Body of pancreas (tissue), 4 donors: Measurements from ENCODE around the gene GPR155. TPM values are rescaled to one million over a fixed set of nuclear protein-coding genes. Genes with fewer than 3 reads are reported as not detected.

ENCODE experiments used
- ATAC-seq: fragments of 150-250 bp; one replicate; pipeline ENCODE4 v1.9.1; 2016
- DNase-seq, 4 donors: peaks; one replicate each; pipeline ENCODE4 v3.0.0-alpha.2; 2019
- H3K27ac ChIP-seq, 4 donors: fragments of 200-600 bp; sonication (generic); 1 replicate in 3 of 4; 2 replicates in 1 of 4; pipeline versions ENCODE4 v1.5.1 to v1.6.1; 2016 to 2019; ENCODE audit warnings: mild to moderate bottlenecking in 1 of 4, mixed read lengths in 1 of 4, moderate library complexity in 1 of 4
- H3K27me3 ChIP-seq, 2 donors: fragments of 200-600 bp; sonication (generic); one replicate each; pipeline ENCODE4 v1.6.0; 2016; ENCODE audit warnings: mild to moderate bottlenecking in 1 of 2
- H3K36me3 ChIP-seq, 2 donors: fragments of 200-600 bp; sonication (generic); replicated peaks in 1 of 2; 2 replicates each; pipeline ENCODE4 v1.5.1; 2016; ENCODE audit warnings: low read depth in 2 of 2; ENCODE audit not compliant: insufficient read depth in 1 of 2
- H3K4me1 ChIP-seq: fragments of 200-600 bp; sonication (generic); one replicate; pipeline ENCODE4 v1.6.0; 2016
- H3K4me3 ChIP-seq, 2 donors: fragments of 200-600 bp; sonication (generic); 1 replicate in 1 of 2; 2 replicates in 1 of 2; pipeline ENCODE4 v1.5.1; 2016 to 2019
- H3K9me3 ChIP-seq, 3 donors: fragments of 200-600 bp; sonication (generic); 1 replicate in 2 of 3; 2 replicates in 1 of 3; pipeline ENCODE4 v1.5.1; 2016
- CTCF ChIP-seq, 7 experiments: fragments of 450-650 bp in 4 of 7; fragments of 200-600 bp in 3 of 7; sonication (generic) in 3 of 7; IDR thresholded peaks; one replicate each; pipeline ENCODE4 v1.5.1; 2016 to 2019; ENCODE audit warnings: antibody characterized with exemption in 7 of 7
- POLR2A ChIP-seq, 3 donors: fragments of 450-650 bp; IDR thresholded peaks; one replicate each; pipeline ENCODE4 v1.6.1; 2016; ENCODE audit warnings: antibody characterized with exemption in 3 of 3, mild to moderate bottlenecking in 2 of 3
- WGBS, 2 donors: methylation state at CpG; one replicate each; pipeline ENCODE4 v1.1.5; 2017; 5-methylcytosine and 5-hydroxymethylcytosine counted together
- intact Hi-C: fragments of 100-400 bp; cut with DNase I; formaldehyde crosslinking; loops from one replicate; pipeline ENCODE4 v1.15.1; 2023
- total RNA-seq, 2 donors: library from RNA; depleted of rRNA; stranded (reverse); fragments of >200 nt; gene quantifications; one replicate each; pipeline ENCODE4 v1.1.0, GENCODE V29; 2016

Gene GPR155
- 1 to 10 TPM; 4.6 to 8.6 TPM for total RNA-seq

- Histone ChIP-seq H3K9me3 (no peaks in the 10 kb centered on the region), H3K27ac (peak within 1 kb of the TSS; percentile 84 to 93 (median 90)), H3K27me3 (no peaks in the 10 kb centered on the region), H3K36me3 (no peaks in the 10 kb centered on the region), H3K4me1 (peaks cover 14% of the 10 kb centered on the region), H3K4me3 (peak within 1 kb of the TSS; percentile 86 to 90)
- TF ChIP-seq POLR2A (IDR thresholded peaks at IDR 0.05), result peak; percentile 58 to 83 (median 79)
- peak in 2 of 7 experiments; percentile 13 to 20 for TF ChIP-seq CTCF (IDR thresholded peaks at IDR 0.05)
- peak; percentile 74 to 82 (median 76) for DNase-seq
- WGBS, 2 donors, result 0% methylated on average over 8 to 38 of the region's 42 CpGs
- intact Hi-C loops, result no loop called here
- ATAC-seq, result peak; percentile 61
Observed at GRCh38 chr2:174486563-174487107, at the start of gene GPR155. TSS of gene GPR155 (minus strand) at chr2:174487029. CDS start at chr2:174481956, 5,073 bp downstream.

GRCh38 chr2:174535757-174536703 is 49.2 kb upstream of the GPR155 start:
- DNase-seq (no peak), ATAC-seq (no peak)
- Histone ChIP-seq H3K4me1 (no peaks in the 10 kb centered on the region), H3K9me3 (no peaks in the 10 kb centered on the region), H3K27ac (no peak overlapping the region), H3K27me3 (no peaks in the 10 kb centered on the region), H3K4me3 (no peak overlapping the region), H3K36me3 (no peaks in the 10 kb centered on the region)
- 90 to 91% methylated on average over 11 of the region's 11 CpGs for WGBS, 2 donors
- intact Hi-C loops, result no loop called here
- no peak for TF ChIP-seq CTCF (IDR thresholded peaks at IDR 0.05)

- Histone ChIP-seq H3K4me3 (no peak overlapping the region), H3K4me1 (no peaks in the 10 kb centered on the region), H3K27me3 (no peaks in the 10 kb centered on the region), H3K9me3 (no peaks in the 10 kb centered on the region), H3K27ac (no peak overlapping the region), H3K36me3 (no peaks in the 10 kb centered on the region)
- no peak for ATAC-seq
- intact Hi-C loops, result no loop called here
- 65 to 73% methylated on average over 3 of the region's 3 CpGs for WGBS, 2 donors
- no peak for DNase-seq
- TF ChIP-seq CTCF (IDR thresholded peaks at IDR 0.05) (no peak), POLR2A (IDR thresholded peaks at IDR 0.05) (no peak)
Observed at GRCh38 chr2:174535083-174535482, 48.3 kb upstream of the GPR155 start.

- Histone ChIP-seq H3K4me3 (no peak overlapping the region), H3K4me1 (no peaks in the 10 kb centered on the region), H3K27ac (no peak overlapping the region), H3K9me3 (no peaks in the 10 kb centered on the region), H3K27me3 (no peaks in the 10 kb centered on the region), H3K36me3 (no peaks in the 10 kb centered on the region)
- ATAC-seq, result no peak
- no peak for DNase-seq
- intact Hi-C loops, result no loop called here
- TF ChIP-seq POLR2A (IDR thresholded peaks at IDR 0.05), result no peak
- no peak for TF ChIP-seq CTCF (IDR thresholded peaks at IDR 0.05)
- 76 to 80% methylated on average over 4 of the region's 4 CpGs for WGBS, 2 donors
Observed at GRCh38 chr2:174529916-174530315, 43.1 kb upstream of the GPR155 start.
